GM23338 (cell line): ENCODE measurements around the gene ANKRD13B. TPM values are rescaled to one million over a fixed set of nuclear protein-coding genes. Genes with fewer than 3 reads are reported as not detected.

ENCODE experiments used
- ATAC-seq: fragments of 200-7000 bp; cut with Tn5 transposase; 3 replicates; pipeline ENCODE4 v1.9.1; 2020
- DNase-seq: peaks from one replicate; pipeline ENCODE4 v3.0.0-alpha.2; 2015; ENCODE audit warnings: low spot score
- H2AFZ ChIP-seq: fragments of 200-600 bp; sonication (generic); 2 replicates; pipeline ENCODE4 v1.8.0; 2016; ENCODE audit warnings: antibody characterized with exemption, mild to moderate bottlenecking, moderate library complexity
- H3F3A ChIP-seq: fragments of 200-600 bp; sonication (generic); replicated peaks from 2 replicates; pipeline ENCODE4 v1.8.0; 2017; ENCODE audit warnings: antibody characterized with exemption, mixed run types, low read depth
- H3K27ac ChIP-seq: fragments of 200-600 bp; sonication (generic); 2 replicates; pipeline ENCODE4 v1.6.1; 2016; ENCODE audit warnings: low read depth
- H3K27me3 ChIP-seq: fragments of 200-600 bp; sonication (generic); 2 replicates; pipeline ENCODE4 v1.8.0; 2016; ENCODE audit warnings: mild to moderate bottlenecking, mixed run types, moderate library complexity; ENCODE audit not compliant: insufficient read depth
- H3K36me3 ChIP-seq: fragments of 200-600 bp; sonication (generic); 2 replicates; pipeline ENCODE4 v1.8.0; 2016; ENCODE audit warnings: mild to moderate bottlenecking; ENCODE audit not compliant: insufficient read depth
- H3K4me1 ChIP-seq: fragments of 200-600 bp; sonication (generic); 2 replicates; pipeline ENCODE4 v1.8.0; 2016; ENCODE audit warnings: mild to moderate bottlenecking, moderate library complexity; ENCODE audit not compliant: insufficient read depth
- H3K4me2 ChIP-seq: fragments of 200-600 bp; sonication (generic); 2 replicates; pipeline ENCODE4 v1.7.1; 2017; ENCODE audit warnings: mixed run types
- H3K4me3 ChIP-seq: fragments of 200-600 bp; sonication (generic); 2 replicates; pipeline ENCODE4 v1.6.1; 2016; ENCODE audit warnings: mixed run types
- H3K79me2 ChIP-seq: fragments of 200-600 bp; sonication (generic); replicated peaks from 2 replicates; pipeline ENCODE4 v1.8.0; 2017; ENCODE audit warnings: mild to moderate bottlenecking; ENCODE audit not compliant: insufficient read depth
- H3K9me2 ChIP-seq: fragments of 200-600 bp; sonication (generic); 2 replicates; pipeline ENCODE4 v1.8.0; 2017; ENCODE audit not compliant: insufficient read depth
- H4K20me1 ChIP-seq: fragments of 200-600 bp; sonication (generic); replicated peaks from 2 replicates; pipeline ENCODE4 v1.8.0; 2017; ENCODE audit warnings: mild to moderate bottlenecking; ENCODE audit not compliant: insufficient read depth
- H3K27ac Mint-ChIP-seq: 2 replicates; pipeline ENCODE4 v1.8.0; 2020; ENCODE audit warnings: inconsistent platforms, mild to moderate bottlenecking, moderate library complexity, mixed read lengths
- H3K27me3 Mint-ChIP-seq: 3 replicates; pipeline ENCODE4 v1.8.0; 2022; ENCODE audit warnings: low read depth, mild to moderate bottlenecking, moderate library complexity, mixed read lengths, inconsistent platforms; ENCODE audit not compliant: insufficient read depth, poor library complexity
- H3K36me3 Mint-ChIP-seq: 3 replicates; pipeline ENCODE4 v1.8.0; 2021; ENCODE audit warnings: low read depth, mild to moderate bottlenecking, inconsistent platforms, moderate library complexity, mixed read lengths
- H3K4me1 Mint-ChIP-seq: 3 replicates; pipeline ENCODE4 v1.8.0; 2020; ENCODE audit warnings: mild to moderate bottlenecking, inconsistent platforms, mixed read lengths
- H3K4me3 Mint-ChIP-seq: 3 replicates; pipeline ENCODE4 v1.8.0; 2021; ENCODE audit warnings: moderate library complexity, mild to moderate bottlenecking, inconsistent platforms, mixed read lengths
- H3K9me3 Mint-ChIP-seq: 3 replicates; pipeline ENCODE4 v1.8.0; 2020; ENCODE audit warnings: moderate library complexity, mild to moderate bottlenecking, inconsistent platforms, mixed read lengths
- CREB1 ChIP-seq: fragments of 250-450 bp; sonication (Bioruptor Pico); IDR thresholded peaks from 2 replicates; pipeline ENCODE4 v1.5.0; 2020; ENCODE audit warnings: low read depth, mild to moderate bottlenecking, moderate library complexity
- EZH2 ChIP-seq: fragments of 200-600 bp; sonication (generic); IDR thresholded peaks from one replicate; pipeline ENCODE4 v1.8.0; 2017; ENCODE audit warnings: antibody characterized with exemption, mild to moderate bottlenecking, low read depth; ENCODE audit not compliant: unreplicated experiment
- EZH2phosphoT487 ChIP-seq: fragments of 200-600 bp; sonication (generic); IDR thresholded peaks from one replicate; pipeline ENCODE4 v1.8.1; 2018; ENCODE audit warnings: antibody characterized with exemption; ENCODE audit not compliant: unreplicated experiment
- NANOG ChIP-seq: IDR thresholded peaks from 2 replicates; pipeline ENCODE4 v1.6.1; 2016; ENCODE audit warnings: antibody characterized with exemption, borderline replicate concordance
- POLR2AphosphoS5 ChIP-seq: IDR thresholded peaks from 2 replicates; pipeline ENCODE4 v1.6.1; 2016; ENCODE audit warnings: antibody characterized with exemption, low read depth
- STAT1 ChIP-seq: IDR thresholded peaks from one replicate; pipeline ENCODE4 v1.6.1; 2016; ENCODE audit warnings: antibody characterized with exemption; ENCODE audit not compliant: unreplicated experiment
- ZNF114 ChIP-seq: fragments of 250-450 bp; sonication (Bioruptor Pico); IDR thresholded peaks from 2 replicates; pipeline ENCODE4 v1.5.0; 2020; ENCODE audit warnings: mild to moderate bottlenecking, moderate library complexity
- ZNF331 ChIP-seq: fragments of 250-450 bp; sonication (Bioruptor Pico); IDR thresholded peaks from 2 replicates; pipeline ENCODE4 v1.5.0; 2020; ENCODE audit warnings: low read depth, mild to moderate bottlenecking, moderate library complexity
- polyA plus RNA-seq: library from polyadenylated mRNA; unstranded; fragments of >200 nt; fragmentation: Nextera tagmentation; extraction: Ambion mirVana; gene quantifications from 2 replicates; pipeline ENCODE4 v1.2.1, GENCODE V29; 2016
- total RNA-seq: library from RNA; depleted of rRNA; stranded (reverse); fragments of >200 nt; shearing (Covaris generic); gene quantifications from 2 replicates; pipeline ENCODE4 v1.2.3, GENCODE V29; 2014
- TF ChIP-seq, protein P1 (sequence below): IDR thresholded peaks from 2 replicates; pipeline ENCODE4 v1.6.1; 2016; ENCODE audit warnings: antibody characterized with exemption
- TF ChIP-seq, protein P2 (sequence below): IDR thresholded peaks from one replicate; pipeline ENCODE4 v1.6.1; 2018; ENCODE audit warnings: antibody characterized with exemption; ENCODE audit not compliant: unreplicated experiment
- TF ChIP-seq, protein P3 (sequence below), 2 experiments: fragments of 200-600 bp in 1 of 2; sonication (generic) in 1 of 2; conservative IDR thresholded peaks; 2 replicates each; pipeline versions ENCODE4 v1.5.1 to v1.6.1; 2016 to 2017; ENCODE audit warnings: antibody characterized with exemption in 2 of 2, low read depth in 2 of 2, mild to moderate bottlenecking in 2 of 2, moderate library complexity in 1 of 2

ANKRD13B gene
- total and polyA plus RNA-seq, 2 experiments from 2014 or later, result 8.2 to 57.4 TPM

DNA sequence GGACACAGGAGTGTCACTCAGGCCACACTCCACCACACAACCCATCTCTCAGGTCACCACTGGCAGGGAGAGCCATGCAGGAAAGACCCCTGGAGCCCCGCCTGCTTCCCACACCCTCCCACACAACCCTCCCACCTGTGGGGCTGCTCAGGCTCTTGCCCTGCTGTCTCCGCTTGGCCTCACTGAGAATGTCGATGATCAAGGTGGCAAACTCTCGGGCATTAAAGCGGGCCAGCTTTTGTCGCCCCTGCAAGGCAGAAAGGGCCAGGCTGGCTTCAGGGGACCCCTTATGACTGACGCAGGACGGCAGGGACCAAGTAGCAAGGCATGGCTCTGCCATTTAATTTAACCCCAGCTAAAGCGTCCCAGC lies 15.9 kb upstream of the ANKRD13B start (continued):
- TF ChIP-seq, protein P1, sequence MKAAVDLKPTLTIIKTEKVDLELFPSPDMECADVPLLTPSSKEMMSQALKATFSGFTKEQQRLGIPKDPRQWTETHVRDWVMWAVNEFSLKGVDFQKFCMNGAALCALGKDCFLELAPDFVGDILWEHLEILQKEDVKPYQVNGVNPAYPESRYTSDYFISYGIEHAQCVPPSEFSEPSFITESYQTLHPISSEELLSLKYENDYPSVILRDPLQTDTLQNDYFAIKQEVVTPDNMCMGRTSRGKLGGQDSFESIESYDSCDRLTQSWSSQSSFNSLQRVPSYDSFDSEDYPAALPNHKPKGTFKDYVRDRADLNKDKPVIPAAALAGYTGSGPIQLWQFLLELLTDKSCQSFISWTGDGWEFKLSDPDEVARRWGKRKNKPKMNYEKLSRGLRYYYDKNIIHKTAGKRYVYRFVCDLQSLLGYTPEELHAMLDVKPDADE, result no peak
- TF ChIP-seq NANOG (no peak), STAT1 (no peak), POLR2AphosphoS5 (no peak), ZNF114 (no peak), CREB1 (CRISPR knock-in tag) (no peak), ZNF331 (CRISPR knock-in tag) (no peak)
- TF ChIP-seq, protein P2, sequence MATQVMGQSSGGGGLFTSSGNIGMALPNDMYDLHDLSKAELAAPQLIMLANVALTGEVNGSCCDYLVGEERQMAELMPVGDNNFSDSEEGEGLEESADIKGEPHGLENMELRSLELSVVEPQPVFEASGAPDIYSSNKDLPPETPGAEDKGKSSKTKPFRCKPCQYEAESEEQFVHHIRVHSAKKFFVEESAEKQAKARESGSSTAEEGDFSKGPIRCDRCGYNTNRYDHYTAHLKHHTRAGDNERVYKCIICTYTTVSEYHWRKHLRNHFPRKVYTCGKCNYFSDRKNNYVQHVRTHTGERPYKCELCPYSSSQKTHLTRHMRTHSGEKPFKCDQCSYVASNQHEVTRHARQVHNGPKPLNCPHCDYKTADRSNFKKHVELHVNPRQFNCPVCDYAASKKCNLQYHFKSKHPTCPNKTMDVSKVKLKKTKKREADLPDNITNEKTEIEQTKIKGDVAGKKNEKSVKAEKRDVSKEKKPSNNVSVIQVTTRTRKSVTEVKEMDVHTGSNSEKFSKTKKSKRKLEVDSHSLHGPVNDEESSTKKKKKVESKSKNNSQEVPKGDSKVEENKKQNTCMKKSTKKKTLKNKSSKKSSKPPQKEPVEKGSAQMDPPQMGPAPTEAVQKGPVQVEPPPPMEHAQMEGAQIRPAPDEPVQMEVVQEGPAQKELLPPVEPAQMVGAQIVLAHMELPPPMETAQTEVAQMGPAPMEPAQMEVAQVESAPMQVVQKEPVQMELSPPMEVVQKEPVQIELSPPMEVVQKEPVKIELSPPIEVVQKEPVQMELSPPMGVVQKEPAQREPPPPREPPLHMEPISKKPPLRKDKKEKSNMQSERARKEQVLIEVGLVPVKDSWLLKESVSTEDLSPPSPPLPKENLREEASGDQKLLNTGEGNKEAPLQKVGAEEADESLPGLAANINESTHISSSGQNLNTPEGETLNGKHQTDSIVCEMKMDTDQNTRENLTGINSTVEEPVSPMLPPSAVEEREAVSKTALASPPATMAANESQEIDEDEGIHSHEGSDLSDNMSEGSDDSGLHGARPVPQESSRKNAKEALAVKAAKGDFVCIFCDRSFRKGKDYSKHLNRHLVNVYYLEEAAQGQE, result no peak
- TF ChIP-seq, protein P3, sequence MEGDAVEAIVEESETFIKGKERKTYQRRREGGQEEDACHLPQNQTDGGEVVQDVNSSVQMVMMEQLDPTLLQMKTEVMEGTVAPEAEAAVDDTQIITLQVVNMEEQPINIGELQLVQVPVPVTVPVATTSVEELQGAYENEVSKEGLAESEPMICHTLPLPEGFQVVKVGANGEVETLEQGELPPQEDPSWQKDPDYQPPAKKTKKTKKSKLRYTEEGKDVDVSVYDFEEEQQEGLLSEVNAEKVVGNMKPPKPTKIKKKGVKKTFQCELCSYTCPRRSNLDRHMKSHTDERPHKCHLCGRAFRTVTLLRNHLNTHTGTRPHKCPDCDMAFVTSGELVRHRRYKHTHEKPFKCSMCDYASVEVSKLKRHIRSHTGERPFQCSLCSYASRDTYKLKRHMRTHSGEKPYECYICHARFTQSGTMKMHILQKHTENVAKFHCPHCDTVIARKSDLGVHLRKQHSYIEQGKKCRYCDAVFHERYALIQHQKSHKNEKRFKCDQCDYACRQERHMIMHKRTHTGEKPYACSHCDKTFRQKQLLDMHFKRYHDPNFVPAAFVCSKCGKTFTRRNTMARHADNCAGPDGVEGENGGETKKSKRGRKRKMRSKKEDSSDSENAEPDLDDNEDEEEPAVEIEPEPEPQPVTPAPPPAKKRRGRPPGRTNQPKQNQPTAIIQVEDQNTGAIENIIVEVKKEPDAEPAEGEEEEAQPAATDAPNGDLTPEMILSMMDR (conservative IDR thresholded peaks at IDR 0.05; ENCODE audit: low read depth in 2 of 2), result no peak

DNA sequence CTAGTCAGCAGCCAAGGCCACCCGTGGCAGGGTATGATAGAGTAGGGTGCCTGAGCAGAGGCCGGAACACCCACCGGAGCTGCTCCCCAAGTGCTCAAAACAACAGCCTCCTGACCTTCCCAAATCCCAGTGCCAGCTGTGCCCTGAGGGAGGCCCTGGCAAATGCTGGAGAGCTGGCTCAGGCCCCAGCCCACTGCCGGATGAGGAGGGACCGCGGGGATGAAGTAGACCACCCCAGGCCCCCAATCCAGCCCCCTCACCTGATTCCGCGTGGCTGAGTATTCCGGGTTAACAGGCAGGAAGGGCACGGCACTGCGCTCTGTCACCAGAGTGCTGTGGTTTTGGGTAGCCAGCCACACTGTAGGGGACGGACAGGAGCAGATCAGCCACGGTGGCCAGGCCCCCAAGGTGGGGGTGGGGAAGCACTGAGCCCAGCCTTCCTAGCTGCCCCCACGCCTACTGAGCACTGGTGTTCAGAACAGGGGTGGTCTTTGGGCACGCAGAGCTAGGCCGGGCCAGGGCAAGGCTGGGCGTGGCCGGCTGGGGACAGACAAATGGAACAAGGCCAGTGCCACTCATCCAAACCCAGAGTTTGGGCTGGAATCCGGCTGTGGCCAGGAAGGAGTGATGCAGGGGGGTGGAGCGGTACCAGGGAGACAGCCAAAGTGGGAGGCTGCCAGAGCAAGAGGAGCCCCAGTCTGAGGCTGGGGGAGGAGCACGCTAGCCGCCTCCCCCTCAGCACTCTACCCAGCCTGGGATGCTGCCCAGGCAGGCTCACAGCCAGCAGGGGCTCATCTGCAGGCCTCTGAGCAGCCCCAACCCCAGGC lies 15.3 kb upstream of the ANKRD13B start:
- Histone ChIP-seq H3K9me2 (no peaks in the 10 kb centered on the region), H3K79me2 (no peaks in the 10 kb centered on the region), H3K4me3 (no peak overlapping the region), H2AFZ (no peak overlapping the region), H3K36me3 (no peaks in the 10 kb centered on the region; the same call in 1 of the 2 replicates), H3K27me3 (no peaks in the 10 kb centered on the region), H3K27ac (no peak overlapping the region), H4K20me1 (peaks cover 4% of the 10 kb centered on the region; the same call in 1 of the 2 replicates), H3K4me1 (peaks cover 4% of the 10 kb centered on the region; the same call in 1 of the 2 replicates), H3K4me2 (no peak overlapping the region), H3F3A (0 out of 2 replicates have a peak, but pooled peaks cover 9% of the 10 kb centered on the region)
- peaks cover 25% of the 10 kb centered on the region for H3K36me3 Mint-ChIP-seq
- ATAC-seq (no peak), DNase-seq (no peak)
- H3K27me3 Mint-ChIP-seq, result peaks cover 10% of the 10 kb centered on the region
- no peak for TF ChIP-seq NANOG
- TF ChIP-seq, protein P1, result no peak
- TF ChIP-seq, protein P3 (conservative IDR thresholded peaks at IDR 0.05; ENCODE audit: low read depth in 2 of 2), result no peak
- no peak for TF ChIP-seq EZH2
- TF ChIP-seq EZH2phosphoT487, result no peak
- TF ChIP-seq ZNF114, result no peak
- peaks cover 13% of the 10 kb centered on the region; the same call in 2 of the 3 replicates for H3K4me1 Mint-ChIP-seq
- no peaks in the 10 kb centered on the region for H3K9me3 Mint-ChIP-seq
- no peak overlapping the region for H3K27ac Mint-ChIP-seq
- H3K4me3 Mint-ChIP-seq, result no peak overlapping the region
